DND-41 (cell line): ENCODE measurements around the gene PPM1E.
"Not testable (repeated sequence)": the region's sequence is repeated elsewhere in the genome, so short reads cannot be mapped to it uniquely, and the experiment has no call there.

Source experiments
- ATAC-seq: fragments of 200-7000 bp; cut with Tn5 transposase; 3 replicates; pipeline ENCODE4 v1.9.1; 2021; ENCODE audit warnings: low read depth; ENCODE audit not compliant: insufficient read depth
- DNase-seq: peaks from one replicate; pipeline ENCODE4 v3.0.0-alpha.2; 2020
- H2AFZ ChIP-seq: 2 replicates; pipeline ENCODE4 v1.6.0; 2012; ENCODE audit warnings: low read depth, low read length
- H3K27ac ChIP-seq: 2 replicates; pipeline ENCODE4 v1.5.1; 2012; ENCODE audit warnings: low read length, inconsistent platforms
- H3K27me3 ChIP-seq: fragments of 200-600 bp; sonication (generic); 2 replicates; pipeline ENCODE4 v1.6.0; 2012; ENCODE audit warnings: low read length, mild to moderate bottlenecking, inconsistent platforms; ENCODE audit not compliant: insufficient read depth, poor library complexity
- H3K36me3 ChIP-seq: 2 replicates; pipeline ENCODE4 v1.5.1; 2012; ENCODE audit warnings: low read length, inconsistent platforms; ENCODE audit not compliant: insufficient read depth
- H3K4me1 ChIP-seq: 2 replicates; pipeline ENCODE4 v1.5.1; 2012; ENCODE audit warnings: mild to moderate bottlenecking, low read length; ENCODE audit not compliant: insufficient read depth
- H3K4me2 ChIP-seq: 2 replicates; pipeline ENCODE4 v1.6.0; 2012; ENCODE audit warnings: mild to moderate bottlenecking, moderate library complexity, low read length, inconsistent platforms; ENCODE audit not compliant: insufficient read depth
- H3K4me3 ChIP-seq, 2 experiments: fragments of 200-600 bp in 1 of 2; shearing (Covaris generic) in 1 of 2; 2 replicates each; pipeline ENCODE4 v1.5.1; 2012 to 2016; ENCODE audit warnings: inconsistent platforms in 2 of 2, low read length in 2 of 2, mild to moderate bottlenecking in 2 of 2, low read depth in 1 of 2, moderate library complexity in 1 of 2
- H3K79me2 ChIP-seq: 2 replicates; pipeline ENCODE4 v1.6.0; 2012; ENCODE audit warnings: low read length, inconsistent platforms; ENCODE audit not compliant: insufficient read depth
- H3K9ac ChIP-seq: 2 replicates; pipeline ENCODE4 v1.6.0; 2012; ENCODE audit warnings: low read depth, mild to moderate bottlenecking, inconsistent platforms, low read length, moderate library complexity
- H3K9me3 ChIP-seq: 2 replicates; pipeline ENCODE4 v1.5.1; 2012; ENCODE audit warnings: low read length, moderate library complexity, mild to moderate bottlenecking, inconsistent platforms; ENCODE audit not compliant: insufficient read depth, severe bottlenecking
- H4K20me1 ChIP-seq: 2 replicates; pipeline ENCODE4 v1.6.0; 2012; ENCODE audit warnings: low read length; ENCODE audit not compliant: insufficient read depth
- CTCF ChIP-seq: IDR thresholded peaks from 2 replicates; pipeline ENCODE4 v1.5.1; 2012; ENCODE audit warnings: borderline replicate concordance, low read length, moderate library complexity, mild to moderate bottlenecking; ENCODE audit not compliant: poor library complexity, severe bottlenecking; ENCODE audit errors: extremely low read depth
- EZH2 ChIP-seq: IDR thresholded peaks from 3 replicates; pipeline ENCODE4 v1.6.1; 2012; ENCODE audit warnings: borderline replicate concordance, low read depth, mild to moderate bottlenecking, moderate library complexity, low read length, inconsistent platforms; ENCODE audit not compliant: severe bottlenecking

Gene PPM1E

DNA sequence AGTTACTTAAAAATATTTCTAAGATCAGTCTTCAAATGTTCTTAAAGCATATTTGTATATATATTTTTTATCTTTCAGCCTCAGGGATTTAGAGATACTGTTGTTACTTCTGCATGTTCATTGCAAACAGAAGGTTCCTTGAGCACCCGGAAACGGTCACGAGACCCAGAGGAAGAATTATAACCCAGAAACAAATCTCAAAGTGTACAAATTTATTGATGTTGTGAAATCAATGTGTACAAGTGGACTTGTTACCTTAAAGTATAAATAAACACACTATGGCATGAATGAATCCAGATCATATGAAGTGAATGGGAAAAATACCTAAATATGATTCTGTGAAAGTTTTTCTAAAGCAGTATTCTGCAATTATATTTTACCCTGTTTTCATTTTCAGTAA lies 21.6 kb upstream of the PPM1E start:
- TF ChIP-seq CTCF = no peak
- no peak for ATAC-seq

DNA sequence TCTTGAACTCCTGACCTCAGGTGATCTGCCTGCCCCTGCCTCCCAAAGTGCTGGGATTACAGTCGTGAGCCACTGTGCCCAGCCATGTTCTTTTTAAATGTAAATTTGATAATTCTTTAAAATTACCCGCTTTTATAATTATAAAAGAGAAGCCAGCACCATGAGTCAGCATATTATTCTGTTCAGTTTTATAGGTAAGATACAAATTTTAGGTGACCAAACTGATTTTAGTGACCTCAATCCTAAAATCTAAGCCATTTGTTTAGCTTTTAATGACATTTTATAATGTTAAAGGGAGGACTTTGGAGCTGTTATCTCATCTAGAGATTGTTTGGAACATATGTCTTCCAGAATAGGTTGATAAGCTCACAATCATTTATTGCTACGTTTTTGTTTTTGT lies 20.8 kb upstream of the PPM1E start:
- H3K27me3 ChIP-seq = no peaks in the 10 kb centered on the region
- DNase-seq (no peak), ATAC-seq (no peak)
- no peak overlapping the region for H2AFZ ChIP-seq
- no peaks in the 10 kb centered on the region for H4K20me1 ChIP-seq
- no peak overlapping the region for H3K27ac ChIP-seq
- no peak overlapping the region for H3K9ac ChIP-seq
- no peak overlapping the region for H3K4me3 ChIP-seq
- H3K79me2 ChIP-seq = no peaks in the 10 kb centered on the region
- no peaks in the 10 kb centered on the region for H3K4me1 ChIP-seq
- H3K9me3 ChIP-seq = no peaks in the 10 kb centered on the region
- no peak overlapping the region for H3K4me2 ChIP-seq
- TF ChIP-seq CTCF (no peak), EZH2 (no peak)
- H3K36me3 ChIP-seq = no peaks in the 10 kb centered on the region; the same call in 1 of the 2 replicates

More for the DNA sequence above, 21.6 kb upstream of the PPM1E start:
- Histone ChIP-seq H3K36me3 (no peaks in the 10 kb centered on the region; the same call in 1 of the 2 replicates), H3K9ac (no peak overlapping the region), H3K4me1 (no peaks in the 10 kb centered on the region), H4K20me1 (no peaks in the 10 kb centered on the region), H3K4me2 (no peak overlapping the region), H3K27ac (no peak overlapping the region), H2AFZ (no peak overlapping the region), H3K27me3 (no peaks in the 10 kb centered on the region), H3K4me3 (no peak overlapping the region), H3K79me2 (no peaks in the 10 kb centered on the region), H3K9me3 (no peaks in the 10 kb centered on the region)
- no peak for DNase-seq

GRCh38 chr17:58741121-58741625 lies 14.5 kb upstream of the PPM1E start:
- ATAC-seq (no peak), DNase-seq (no peak)
- H3K9ac ChIP-seq = no peak overlapping the region
- no peak overlapping the region for H3K4me2 ChIP-seq
- H3K4me3 ChIP-seq = no peak overlapping the region
- H3K9me3 ChIP-seq = no peaks in the 10 kb centered on the region
- TF ChIP-seq CTCF (no peak), EZH2 (no peak)
- no peaks in the 10 kb centered on the region for H3K36me3 ChIP-seq
- no peaks in the 10 kb centered on the region for H3K27me3 ChIP-seq
- H3K79me2 ChIP-seq = no peaks in the 10 kb centered on the region
- H4K20me1 ChIP-seq = no peaks in the 10 kb centered on the region
- no peak overlapping the region for H3K27ac ChIP-seq
- H3K4me1 ChIP-seq = no peaks in the 10 kb centered on the region
- H2AFZ ChIP-seq = no peak overlapping the region

DNA sequence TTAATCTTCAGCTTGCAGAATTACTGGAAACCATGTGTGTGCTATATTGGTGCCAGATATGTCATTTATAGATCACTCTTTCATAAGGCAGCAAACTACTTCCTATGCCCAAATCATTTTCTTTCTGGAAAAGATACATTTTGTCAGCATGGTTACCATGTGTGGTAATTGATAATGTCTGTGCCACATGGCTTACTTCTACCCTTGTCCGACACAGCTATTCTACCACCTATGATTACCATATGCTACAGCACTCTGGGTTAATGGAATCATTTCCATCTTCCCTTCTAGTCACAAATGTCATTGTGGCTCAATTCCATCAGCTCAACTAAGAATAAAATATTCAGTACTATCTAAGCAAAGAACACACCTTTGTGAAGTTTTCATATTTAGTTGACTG lies 8.0 kb upstream of the PPM1E start:
- H3K9me3 ChIP-seq = no peaks in the 10 kb centered on the region
- H3K4me1 ChIP-seq = no peaks in the 10 kb centered on the region
- H4K20me1 ChIP-seq = no peaks in the 10 kb centered on the region
- H2AFZ ChIP-seq = no peak overlapping the region
- TF ChIP-seq EZH2 (no peak), CTCF (no peak)
- H3K27ac ChIP-seq = no peak overlapping the region
- H3K79me2 ChIP-seq = no peaks in the 10 kb centered on the region
- no peak overlapping the region for H3K4me3 ChIP-seq
- no peak overlapping the region for H3K9ac ChIP-seq
- H3K36me3 ChIP-seq = no peaks in the 10 kb centered on the region
- DNase-seq (no peak), ATAC-seq (no peak)
- H3K4me2 ChIP-seq = no peak overlapping the region
- no peaks in the 10 kb centered on the region for H3K27me3 ChIP-seq

DNA sequence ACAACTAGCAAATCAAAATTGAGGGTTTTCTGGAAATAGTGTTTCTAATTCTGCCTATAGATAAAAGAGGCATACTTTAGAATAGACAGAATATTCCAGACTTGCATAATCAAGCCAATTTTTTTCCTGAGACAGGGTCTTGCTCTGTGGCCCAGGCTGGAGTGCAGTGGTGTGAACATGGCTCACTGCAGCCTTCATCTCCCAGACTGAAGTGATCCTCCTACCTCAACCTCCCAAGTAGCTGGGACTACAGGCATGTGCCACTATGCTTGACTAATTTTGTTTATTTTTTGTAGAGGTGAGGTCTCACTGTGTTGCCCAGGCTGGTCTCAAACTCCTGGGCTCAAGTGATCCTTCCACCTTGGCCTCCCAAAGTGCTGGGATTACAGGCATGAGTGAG lies 6.0 kb upstream of the PPM1E start:
- H3K4me3 ChIP-seq, H3K27ac ChIP-seq, H3K36me3 ChIP-seq, DNase-seq, H3K27me3 ChIP-seq, H2AFZ ChIP-seq, H3K9ac ChIP-seq, H3K79me2 ChIP-seq, H3K4me2 ChIP-seq, ATAC-seq, H3K9me3 ChIP-seq, H3K4me1 ChIP-seq, H4K20me1 ChIP-seq: not testable (repeated sequence)
